GM03348 (cell line): ENCODE data around the gene TMEM52.
A peak's percentile ranks its signal among the peaks of the same experiment; 100 is the strongest.
"Not testable (repeated sequence)": the region's sequence is repeated elsewhere in the genome, so short reads cannot be mapped to it uniquely, and the experiment has no call there.

Source experiments
- DNase-seq: peaks from one replicate; pipeline ENCODE4 v3.0.0; 2012; ENCODE audit warnings: low spot score

TMEM52 gene

GRCh38 chr1:1945782-1946393, 26.8 kb upstream of the TMEM52 start:
- no peak for DNase-seq

GRCh38 chr1:1943834-1944570, 24.9 kb upstream of the TMEM52 start:
- DNase-seq: peak; percentile 83

- DNase-seq: no peak
These were observed 23.9 kb upstream of the TMEM52 start for GRCh38 chr1:1942753-1943656.

- DNase-seq: no peak
These were observed 23.0 kb upstream of the TMEM52 start for GRCh38 chr1:1941868-1942752.

GRCh38 chr1:1941211-1941841, 22.2 kb upstream of the TMEM52 start:
- DNase-seq: no peak

- no peak for DNase-seq
These were observed 21.0 kb upstream of the TMEM52 start for GRCh38 chr1:1940123-1940425.

GRCh38 chr1:1939296-1940122, 20.4 kb upstream of the TMEM52 start:
- DNase-seq: no peak

GRCh38 chr1:1938613-1939295, 19.7 kb upstream of the TMEM52 start:
- no peak for DNase-seq

- no peak for DNase-seq
These were observed 19.1 kb upstream of the TMEM52 start for GRCh38 chr1:1938276-1938573.

- DNase-seq: no peak
These were observed 18.6 kb upstream of the TMEM52 start for GRCh38 chr1:1937549-1938275.

- DNase-seq: no peak
These were observed 18.0 kb upstream of the TMEM52 start for GRCh38 chr1:1937061-1937460.

GRCh38 chr1:1934848-1935247, 15.8 kb upstream of the TMEM52 start:
- not testable (repeated sequence) for DNase-seq

GRCh38 chr1:1929639-1930545, 10.8 kb upstream of the TMEM52 start:
- DNase-seq: no peak

- no peak for DNase-seq
These were observed 10.1 kb upstream of the TMEM52 start for GRCh38 chr1:1929102-1929638.

- DNase-seq: no peak
These were observed 9.4 kb upstream of the TMEM52 start for GRCh38 chr1:1928231-1929101.

GRCh38 chr1:1927751-1928150, 8.7 kb upstream of the TMEM52 start:
- no peak for DNase-seq
